Lung (tissue), 12 donors: ENCODE data around the gene SENP7. TPM values are rescaled to one million over a fixed set of nuclear protein-coding genes. Genes with fewer than 3 reads are reported as not detected.

ENCODE experiments used
- ATAC-seq: fragments of 200-7000 bp; cut with Tn5 transposase; one replicate; pipeline ENCODE4 v1.9.1; 2020; ENCODE audit warnings: moderate number of reproducible peaks; ENCODE audit not compliant: insufficient read depth, low FRiP score
- DNase-seq, 3 donors: peaks; one replicate each; pipeline ENCODE4 v3.0.0-alpha.2; 2013 to 2017
- H3K27ac ChIP-seq, 2 donors: one replicate each; pipeline ENCODE4 v1.5.1; 2013; ENCODE audit warnings: mild to moderate bottlenecking in 2 of 2, moderate library complexity in 2 of 2, control low read depth in 1 of 2, inconsistent platforms in 1 of 2, low read depth in 1 of 2, low read length in 1 of 2
- H3K27me3 ChIP-seq, 3 donors: one replicate each; pipeline ENCODE4 v1.5.1; 2013; ENCODE audit warnings: low read length in 2 of 3; ENCODE audit not compliant: control insufficient read depth in 3 of 3, insufficient read depth in 3 of 3
- H3K36me3 ChIP-seq, 4 donors: one replicate each; pipeline ENCODE4 v1.5.1; 2013; ENCODE audit warnings: low read length in 4 of 4, mild to moderate bottlenecking in 1 of 4, moderate library complexity in 1 of 4; ENCODE audit not compliant: control insufficient read depth in 4 of 4, insufficient read depth in 4 of 4
- H3K4me1 ChIP-seq, 5 donors: one replicate each; pipeline ENCODE4 v1.5.1; 2013; ENCODE audit warnings: low read length in 5 of 5, mild to moderate bottlenecking in 2 of 5, moderate library complexity in 1 of 5; ENCODE audit not compliant: control insufficient read depth in 5 of 5, insufficient read depth in 5 of 5
- H3K4me3 ChIP-seq: one replicate; pipeline ENCODE4 v1.5.1; 2013; ENCODE audit warnings: mild to moderate bottlenecking, control low read depth, moderate library complexity
- H3K9ac ChIP-seq, 2 donors: one replicate each; pipeline ENCODE4 v1.5.1; 2013; ENCODE audit warnings: low read length in 2 of 2, control low read depth in 1 of 2; ENCODE audit not compliant: insufficient read depth in 1 of 2
- H3K9me3 ChIP-seq, 4 donors: one replicate each; pipeline ENCODE4 v1.5.1; 2013; ENCODE audit warnings: low read length in 3 of 4, mild to moderate bottlenecking in 1 of 4, moderate library complexity in 1 of 4; ENCODE audit not compliant: control insufficient read depth in 4 of 4, insufficient read depth in 3 of 4
- CTCF ChIP-seq: IDR thresholded peaks from 2 replicates; pipeline ENCODE4 v1.5.1; 2012; ENCODE audit warnings: mild to moderate bottlenecking; ENCODE audit errors: control extremely low read depth, extremely low read depth
- WGBS, 2 donors: extraction: QIAGEN DNeasy Blood & Tissue Kit; methylation state at CpG; one replicate each; pipeline ENCODE4 v1.1.7; 2013; 5-methylcytosine and 5-hydroxymethylcytosine counted together
- polyA plus RNA-seq, 2 donors: library from polyadenylated mRNA; stranded (reverse); fragments of 200-250 nt; gene quantifications; one replicate each; pipeline ENCODE4 v1.2.1, GENCODE V29; 2013
- total RNA-seq, 2 donors: library from RNA; depleted of rRNA in 1 of 2; stranded (reverse); fragments of >200 nt in 1 of 2; gene quantifications; one replicate each; pipeline ENCODE4 v1.2.1, GENCODE V29; 2014 to 2021
- donor health status: control.
- donor health status: control.
- donor health status: Bipolar disorder and iron deficiency.
- donor health status: healthy.
- donor health status: DM: yes; HTN: yes; CAD: no.

The SENP7 gene
- total and polyA plus RNA-seq, 4 donors = 6.0 to 73.9 (median 11.8) TPM

GRCh38 chr3:101513419-101513986, 491 bp upstream of the SENP7 start:
- no peaks in the 10 kb centered on the region for H3K9me3 ChIP-seq
- H3K4me1 ChIP-seq = peaks cover 0 to 11% (median 0%) of the 10 kb centered on the region in 5 donors
- peak overlapping the region; percentile 88 to 94 for H3K27ac ChIP-seq
- H3K27me3 ChIP-seq = peaks cover 0 to 2% (median 0%) of the 10 kb centered on the region in 3 donors
- H3K9ac ChIP-seq = peak overlapping the region; percentile 44 to 99
- H3K36me3 ChIP-seq = peaks cover 0 to 5% (median 0%) of the 10 kb centered on the region in 4 donors
- peak overlapping the region; percentile 40 for H3K4me3 ChIP-seq
- 15 to 16% methylated on average over 12 of the region's 12 CpGs for WGBS, 2 donors
- TF ChIP-seq CTCF = no peak
- peak; percentile 46 for ATAC-seq
- no peak for DNase-seq

- Histone ChIP-seq H3K27me3 (peaks cover 0 to under 1% (median 0%) of the 10 kb centered on the region in 3 donors), H3K9me3 (no peaks in the 10 kb centered on the region), H3K36me3 (peaks cover 0 to 5% (median 1%) of the 10 kb centered on the region in 4 donors), H3K9ac (peak overlapping the region; percentile 69 to 99), H3K4me3 (peak overlapping the region; percentile 72), H3K27ac (peak overlapping the region; percentile 88 to 94), H3K4me1 (peaks cover 0 to 11% (median 0%) of the 10 kb centered on the region in 5 donors)
- DNase-seq (no peak), ATAC-seq (no peak)
- WGBS, 2 donors = 0% methylated on average over 9 of the region's 9 CpGs
- TF ChIP-seq CTCF = no peak
Measured at GRCh38 chr3:101512396-101512645, 691 bp downstream of the SENP7 start.

- Histone ChIP-seq H3K4me1 (peaks cover 0 to 11% (median 0%) of the 10 kb centered on the region in 5 donors), H3K27me3 (no peaks in the 10 kb centered on the region), H3K36me3 (peaks cover 0 to 7% (median 1%) of the 10 kb centered on the region in 4 donors), H3K4me3 (no peak overlapping the region), H3K9ac (no peak overlapping the region), H3K9me3 (no peaks in the 10 kb centered on the region), H3K27ac (no peak overlapping the region)
- no peak for TF ChIP-seq CTCF
- ATAC-seq = no peak
- WGBS, 2 donors = 81 to 85% methylated on average over 3 of the region's 3 CpGs
- no peak for DNase-seq
Measured at GRCh38 chr3:101509811-101510210, 3.2 kb downstream of the SENP7 start.

- H3K4me1 ChIP-seq = peaks cover 0 to 11% (median 2%) of the 10 kb centered on the region in 5 donors
- no peak for DNase-seq
- peaks cover 0 to 7% (median 1%) of the 10 kb centered on the region in 4 donors for H3K36me3 ChIP-seq
- no peak overlapping the region for H3K4me3 ChIP-seq
- no peaks in the 10 kb centered on the region for H3K27me3 ChIP-seq
- 60 to 85% methylated on average over 3 of the region's 3 CpGs for WGBS, 2 donors
- no peak overlapping the region for H3K9ac ChIP-seq
- no peak for TF ChIP-seq CTCF
- no peaks in the 10 kb centered on the region for H3K9me3 ChIP-seq
- H3K27ac ChIP-seq = no peak overlapping the region
- ATAC-seq = no peak
Measured at GRCh38 chr3:101509281-101509680, 3.7 kb downstream of the SENP7 start.
